NCI-H226 (cell line): ENCODE results near the gene COL7A1.

Experiments
- DNase-seq: peaks from one replicate; pipeline ENCODE4 v3.0.0-alpha.2; 2015

Gene COL7A1

GRCh38 chr3:48595075-48595525, at the start of gene COL7A1:
TSS of gene COL7A1 (minus strand) at chr3:48595329. CDS start at chr3:48595159, 170 bp downstream.
- DNase-seq, result no peak

GRCh38 chr3:48642605-48643004, 47.5 kb upstream of the COL7A1 start:
- no peak for DNase-seq

GRCh38 chr3:48641396-48641795, 46.3 kb upstream of the COL7A1 start:
- no peak for DNase-seq

- DNase-seq, result no peak
Measured at GRCh38 chr3:48639944-48640606, 44.9 kb upstream of the COL7A1 start.

GRCh38 chr3:48637305-48637704, 42.2 kb upstream of the COL7A1 start:
- no peak for DNase-seq

- DNase-seq, result no peak
Measured at GRCh38 chr3:48636149-48636655, 41.1 kb upstream of the COL7A1 start.

- DNase-seq, result peak; percentile 94
Measured at GRCh38 chr3:48635222-48636021, 40.3 kb upstream of the COL7A1 start, which contains the start of gene SLC26A6. TSS of gene SLC26A6 (minus strand) at chr3:48635461. CDS start at chr3:48635393, 68 bp downstream.

GRCh38 chr3:48634661-48635221, 39.6 kb upstream of the COL7A1 start:
- DNase-seq, result peak; percentile 32

- DNase-seq, result no peak
Measured at GRCh38 chr3:48633743-48634142, 38.6 kb upstream of the COL7A1 start.

GRCh38 chr3:48633256-48633655, 38.1 kb upstream of the COL7A1 start:
- DNase-seq, result no peak

GRCh38 chr3:48631516-48632448, 36.7 kb upstream of the COL7A1 start:
- DNase-seq, result no peak

GRCh38 chr3:48630833-48631232, 35.7 kb upstream of the COL7A1 start:
- no peak for DNase-seq

- no peak for DNase-seq
Measured at GRCh38 chr3:48630407-48630806, 35.3 kb upstream of the COL7A1 start.

- DNase-seq, result no peak
Measured at GRCh38 chr3:48629894-48630293, 34.8 kb upstream of the COL7A1 start.

- no peak for DNase-seq
Measured at GRCh38 chr3:48628277-48629017, 33.3 kb upstream of the COL7A1 start.

- DNase-seq, result no peak
Measured at GRCh38 chr3:48625600-48625999, 30.5 kb upstream of the COL7A1 start.

GRCh38 chr3:48624767-48625166, 29.6 kb upstream of the COL7A1 start:
- no peak for DNase-seq

- DNase-seq, result no peak
Measured at GRCh38 chr3:48623851-48624547, 28.9 kb upstream of the COL7A1 start.

GRCh38 chr3:48621461-48621869, 26.3 kb upstream of the COL7A1 start, which contains the start of gene TMEM89:
TSS of gene TMEM89 (minus strand) at chr3:48621769. CDS start at chr3:48621756, 13 bp downstream.
- DNase-seq, result no peak

GRCh38 chr3:48619541-48620524, 24.7 kb upstream of the COL7A1 start:
- no peak for DNase-seq
